HCT116 (cell line): ENCODE measurements around the gene THADA. TPM values are rescaled to one million over a fixed set of nuclear protein-coding genes. Genes with fewer than 3 reads are reported as not detected.

ENCODE experiments used
- ATAC-seq: fragments of 200-7000 bp; cut with Tn5 transposase; 2 replicates; pipeline ENCODE4 v1.9.1; 2020; ENCODE audit warnings: mild to moderate bottlenecking, moderate library complexity
- BruUV-seq: library from RNA; stranded (reverse); fragments of 400-500 nt; replicated peaks from 2 replicates; lab custom pipeline; 2021; lab: Mats Ljungman, UMichigan
- CTCF ChIA-PET: fragments of 300-600 bp; sonication (Branson Sonifier 250); formaldehyde crosslinking; loops from one replicate; lab custom pipeline; 2021; ENCODE audit warnings: antibody characterized with exemption; lab: Charles Lee
- POLR2A ChIA-PET: fragments of 300-600, 350-600 bp; sonication (Branson Sonifier 250); formaldehyde crosslinking; loops from one replicate; lab custom pipeline; 2021; ENCODE audit warnings: antibody characterized with exemption; lab: Charles Lee
- RAD21 ChIA-PET, 2 experiments: fragments of 300-600 bp; sonication (Branson Sonifier 250); formaldehyde crosslinking; loops; one replicate each; lab custom pipeline; 2023; ENCODE audit warnings: low total read pairs in 2 of 2; ENCODE audit not compliant: uncharacterized antibody in 2 of 2, unreplicated experiment in 2 of 2, low non-redundant PET in 1 of 2; lab: Charles Lee
- DNase-seq: peaks from one replicate; pipeline ENCODE4 v3.0.0-alpha.2; 2010; ENCODE audit warnings: low read depth, low spot score
- H2AFZ ChIP-seq: fragments of 200-600 bp; shearing (Covaris generic), sonication (generic); 2 replicates; pipeline ENCODE4 v1.6.1; 2017; ENCODE audit warnings: low read depth, mixed run types, mixed read lengths, antibody characterized with exemption, low read length; ENCODE audit not compliant: poor library complexity, severe bottlenecking
- H3K27ac ChIP-seq: 2 replicates; pipeline ENCODE4 v1.5.1; 2012; ENCODE audit warnings: low read depth, low read length
- H3K27me3 ChIP-seq: fragments of 200-600 bp; sonication (generic); 2 replicates; pipeline ENCODE4 v1.6.1; 2016; ENCODE audit warnings: mixed run types, low read length, mixed read lengths; ENCODE audit not compliant: insufficient read depth
- H3K36me3 ChIP-seq, 2 experiments: fragments of 200-500 bp in 1 of 2; fragments of 200-600 bp in 1 of 2; sonication (Bioruptor generic) in 1 of 2; sonication (generic) in 1 of 2; 2 replicates each; pipeline versions ENCODE4 v1.5.1 to v1.6.1; 2014 to 2016; ENCODE audit warnings: low read length in 2 of 2, inconsistent platforms in 1 of 2, mixed read lengths in 1 of 2, mixed run types in 1 of 2; ENCODE audit not compliant: insufficient read depth in 2 of 2, control insufficient read depth in 1 of 2
- H3K4me1 ChIP-seq, 2 experiments: fragments of 200-600 bp in 1 of 2; sonication (generic) in 1 of 2; 2 replicates each; pipeline versions ENCODE4 v1.5.1 to v1.6.1; 2012 to 2017; ENCODE audit warnings: low read length in 2 of 2, inconsistent platforms in 1 of 2, mild to moderate bottlenecking in 1 of 2, mixed read lengths in 1 of 2, mixed run types in 1 of 2, moderate library complexity in 1 of 2; ENCODE audit not compliant: insufficient read depth in 2 of 2, control insufficient read depth in 1 of 2
- H3K4me2 ChIP-seq: fragments of 200-600 bp; sonication (generic); 2 replicates; pipeline ENCODE4 v1.6.1; 2017; ENCODE audit warnings: mixed run types, low read length, mixed read lengths
- H3K4me3 ChIP-seq, 2 experiments: fragments of 200-600 bp in 1 of 2; sonication (generic) in 1 of 2; replicated peaks in 1 of 2; 2 replicates each; pipeline ENCODE4 v1.5.1; 2011 to 2016; ENCODE audit warnings: low read length in 2 of 2, control low read depth in 1 of 2, low read depth in 1 of 2, mild to moderate bottlenecking in 1 of 2, mixed read lengths in 1 of 2, mixed run types in 1 of 2
- H3K79me2 ChIP-seq: fragments of 200-600 bp; sonication (generic); 2 replicates; pipeline ENCODE4 v1.6.1; 2017; ENCODE audit warnings: mild to moderate bottlenecking, mixed run types, low read length, moderate library complexity, mixed read lengths; ENCODE audit not compliant: insufficient read depth
- H3K9ac ChIP-seq: fragments of 200-600 bp; sonication (generic); 2 replicates; pipeline ENCODE4 v1.6.1; 2016; ENCODE audit warnings: low read length, mixed read lengths
- H3K9me2 ChIP-seq: fragments of 200-600 bp; sonication (generic), shearing (Covaris generic); 2 replicates; pipeline ENCODE4 v1.6.1; 2017; ENCODE audit warnings: mixed run types, mild to moderate bottlenecking, moderate library complexity; ENCODE audit not compliant: insufficient read depth
- H3K9me3 ChIP-seq, 2 experiments: fragments of 200-500 bp in 1 of 2; fragments of 200-600 bp in 1 of 2; sonication (Bioruptor generic) in 1 of 2; sonication (generic) in 1 of 2; 2 replicates each; pipeline ENCODE4 v1.6.1; 2014 to 2017; ENCODE audit warnings: low read length in 2 of 2, mixed read lengths in 2 of 2, inconsistent platforms in 1 of 2, low read depth in 1 of 2, mild to moderate bottlenecking in 1 of 2, mixed run types in 1 of 2, moderate library complexity in 1 of 2; ENCODE audit not compliant: control insufficient read depth in 1 of 2, insufficient read depth in 1 of 2
- H4K20me1 ChIP-seq: fragments of 200-600 bp; sonication (generic), shearing (Covaris generic); 2 replicates; pipeline ENCODE4 v1.6.1; 2017; ENCODE audit warnings: mixed run types, mild to moderate bottlenecking, moderate library complexity; ENCODE audit not compliant: insufficient read depth
- CBX3 ChIP-seq: IDR thresholded peaks from 2 replicates; pipeline ENCODE4 v1.6.1; 2012; ENCODE audit warnings: low read depth
- CEBPB ChIP-seq: IDR thresholded peaks from 2 replicates; pipeline ENCODE4 v1.6.1; 2012; ENCODE audit warnings: low read depth
- CTCF ChIP-seq, 3 experiments: fragments of 200-600 bp in 1 of 3; sonication (generic) in 1 of 3; IDR thresholded peaks in 2 of 3; conservative IDR thresholded peaks in 1 of 3; 2 replicates each; pipeline ENCODE4 v1.5.1; 2012 to 2017; ENCODE audit warnings: low read depth in 2 of 3, low read length in 2 of 3, antibody characterized with exemption in 1 of 3, borderline replicate concordance in 1 of 3, control low read depth in 1 of 3, mild to moderate bottlenecking in 1 of 3, mixed read lengths in 1 of 3, mixed run types in 1 of 3, moderate library complexity in 1 of 3; ENCODE audit not compliant: insufficient read depth in 1 of 3
- EGR1 ChIP-seq: IDR thresholded peaks from 2 replicates; pipeline ENCODE4 v1.6.1; 2012; ENCODE audit warnings: low read depth
- ELF1 ChIP-seq: IDR thresholded peaks from 2 replicates; pipeline ENCODE4 v1.6.1; 2012; ENCODE audit warnings: low read depth, borderline replicate concordance
- EZH2 ChIP-seq: fragments of 200-600 bp; sonication (generic); IDR thresholded peaks from 2 replicates; pipeline ENCODE4 v1.6.1; 2017; ENCODE audit warnings: antibody characterized with exemption, mixed run types
- EZH2phosphoT487 ChIP-seq: fragments of 200-600 bp; IDR thresholded peaks from 2 replicates; pipeline ENCODE4 v1.6.1; 2018; ENCODE audit warnings: antibody characterized with exemption, borderline replicate concordance
- FOSL1 ChIP-seq: IDR thresholded peaks from 2 replicates; pipeline ENCODE4 v1.6.1; 2012; ENCODE audit warnings: low read depth
- JUND ChIP-seq: IDR thresholded peaks from 2 replicates; pipeline ENCODE4 v1.6.1; 2012
- POLR2A ChIP-seq: IDR thresholded peaks from 2 replicates; pipeline ENCODE4 v1.7.0; 2011; ENCODE audit warnings: borderline replicate concordance; ENCODE audit not compliant: insufficient read depth, insufficient read length; ENCODE audit errors: extremely low read depth
- POLR2AphosphoS5 ChIP-seq: IDR thresholded peaks from 2 replicates; pipeline ENCODE4 v1.6.1; 2011; ENCODE audit warnings: mild to moderate bottlenecking, low read depth, low read length, moderate library complexity
- SIN3A ChIP-seq: IDR thresholded peaks from 2 replicates; pipeline ENCODE4 v1.6.1; 2012; ENCODE audit warnings: low read depth
- SP1 ChIP-seq: IDR thresholded peaks from 2 replicates; pipeline ENCODE4 v1.6.1; 2012; ENCODE audit warnings: low read depth
- TCF7L2 ChIP-seq: IDR thresholded peaks from 2 replicates; pipeline ENCODE4 v1.7.0; 2011; ENCODE audit warnings: borderline replicate concordance, inconsistent platforms; ENCODE audit not compliant: insufficient read depth, insufficient read length; ENCODE audit errors: extremely low read depth
- YY1 ChIP-seq: IDR thresholded peaks from 2 replicates; pipeline ENCODE4 v1.6.1; 2011; ENCODE audit warnings: low read length, low read depth, moderate library complexity, mild to moderate bottlenecking; ENCODE audit not compliant: insufficient replicate concordance; ENCODE audit errors: extremely low read depth
- ZNF274 ChIP-seq: fragments of 200-500 bp; sonication (Bioruptor generic); IDR thresholded peaks from 2 replicates; pipeline ENCODE4 v1.6.1; 2014; ENCODE audit warnings: mild to moderate bottlenecking, low read depth, low read length, inconsistent platforms
- intact Hi-C: fragments of 100-400 bp; cut with micrococcal nuclease; formaldehyde crosslinking; loops from 2 replicates; pipeline ENCODE4 v1.10.0; 2022
- total RNA-seq: library from RNA; stranded (reverse); gene quantifications from one replicate; pipeline ENCODE4 v1.2.1, GENCODE V29; 2021; ENCODE audit not compliant: unreplicated experiment
- TF ChIP-seq, protein P1 (sequence below): IDR thresholded peaks from 2 replicates; pipeline ENCODE4 v1.6.1; 2011; ENCODE audit warnings: mild to moderate bottlenecking, low read length, moderate library complexity; ENCODE audit not compliant: insufficient replicate concordance; ENCODE audit errors: extremely low read depth

The THADA gene
- total RNA-seq, 1 experiment from 2014 or later, result 30.7 TPM

DNA sequence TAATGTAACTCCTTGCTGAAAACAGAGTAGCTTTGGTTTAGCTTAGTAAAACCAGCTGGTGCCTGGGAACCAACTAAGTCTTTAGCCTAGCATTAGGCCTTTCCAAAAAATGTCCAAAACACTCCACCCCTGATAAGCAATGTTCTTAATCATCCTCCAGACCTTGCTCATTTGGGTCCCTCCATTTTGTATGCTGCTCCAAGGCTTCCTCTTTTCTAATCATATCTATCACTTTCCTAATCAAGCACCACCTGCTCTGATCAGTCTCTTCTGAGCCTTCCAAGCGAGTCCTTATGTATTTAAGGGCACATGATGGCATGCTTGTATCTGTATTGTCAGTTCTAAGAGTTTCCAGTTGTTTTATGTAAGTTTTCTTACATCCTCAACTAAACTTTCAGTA lies 23.6 kb downstream of the THADA start (continued):
- TF ChIP-seq, protein P1, sequence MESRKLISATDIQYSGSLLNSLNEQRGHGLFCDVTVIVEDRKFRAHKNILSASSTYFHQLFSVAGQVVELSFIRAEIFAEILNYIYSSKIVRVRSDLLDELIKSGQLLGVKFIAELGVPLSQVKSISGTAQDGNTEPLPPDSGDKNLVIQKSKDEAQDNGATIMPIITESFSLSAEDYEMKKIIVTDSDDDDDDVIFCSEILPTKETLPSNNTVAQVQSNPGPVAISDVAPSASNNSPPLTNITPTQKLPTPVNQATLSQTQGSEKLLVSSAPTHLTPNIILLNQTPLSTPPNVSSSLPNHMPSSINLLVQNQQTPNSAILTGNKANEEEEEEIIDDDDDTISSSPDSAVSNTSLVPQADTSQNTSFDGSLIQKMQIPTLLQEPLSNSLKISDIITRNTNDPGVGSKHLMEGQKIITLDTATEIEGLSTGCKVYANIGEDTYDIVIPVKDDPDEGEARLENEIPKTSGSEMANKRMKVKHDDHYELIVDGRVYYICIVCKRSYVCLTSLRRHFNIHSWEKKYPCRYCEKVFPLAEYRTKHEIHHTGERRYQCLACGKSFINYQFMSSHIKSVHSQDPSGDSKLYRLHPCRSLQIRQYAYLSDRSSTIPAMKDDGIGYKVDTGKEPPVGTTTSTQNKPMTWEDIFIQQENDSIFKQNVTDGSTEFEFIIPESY, result no peak
- TF ChIP-seq YY1 (no peak), ZNF274 (no peak), POLR2AphosphoS5 (no peak), EZH2phosphoT487 (no peak)
- TF ChIP-seq, all 23 proteins: peak for 0

DNA sequence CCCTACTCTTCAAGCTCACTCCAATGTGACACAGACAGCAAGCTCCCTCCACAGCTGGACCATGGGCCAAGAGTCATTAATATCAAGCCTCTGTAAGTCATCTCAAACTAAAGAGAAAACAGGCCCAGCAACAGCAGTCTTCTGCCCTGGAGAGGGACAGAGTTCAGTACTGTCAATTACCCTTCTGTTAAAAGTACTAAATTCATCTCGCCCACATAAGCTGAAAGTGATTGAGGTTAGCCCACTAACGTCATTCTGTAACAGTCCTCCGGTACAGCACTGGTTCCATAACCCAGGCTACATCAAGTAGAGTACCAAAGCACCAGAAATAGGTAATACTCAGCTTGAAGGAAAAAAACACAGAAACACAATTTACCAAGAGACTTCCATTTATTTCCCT lies 25.9 kb downstream of the THADA start:
- H3K9me2 ChIP-seq, result no peaks in the 10 kb centered on the region
- no peaks in the 10 kb centered on the region for H3K9me3 ChIP-seq
- ATAC-seq (no peak), DNase-seq (no peak)
- TF ChIP-seq CTCF (IDR thresholded peaks at IDR 0.05 in 2 of 3, conservative IDR thresholded peaks at IDR 0.05 in 1 of 3; ENCODE audit: borderline replicate concordance in 1 of 3, insufficient read depth in 1 of 3, low read depth in 2 of 3, low read length in 2 of 3) (no peak), EZH2 (no peak), TCF7L2 (no peak), JUND (no peak), YY1 (no peak), FOSL1 (no peak), EZH2phosphoT487 (no peak), CEBPB (no peak), SIN3A (no peak), ELF1 (no peak), POLR2AphosphoS5 (no peak), SP1 (no peak), POLR2A (no peak), EGR1 (no peak), CBX3 (no peak), ZNF274 (no peak)
- TF ChIP-seq, protein P1, result no peak
- no peak overlapping the region for H3K4me2 ChIP-seq
- H3K4me3 ChIP-seq, result no peak overlapping the region
- H4K20me1 ChIP-seq, result no peaks in the 10 kb centered on the region
- ChIA-PET POLR2A (no interaction called here), RAD21 (no interaction called here), CTCF (no interaction called here)
- H3K9ac ChIP-seq, result no peak overlapping the region
- H3K36me3 ChIP-seq, result peaks cover 20% of the 10 kb centered on the region in 2 experiments; a peak in 3 of 4 replicates
- H2AFZ ChIP-seq, result no peak overlapping the region
- no TSS peak for BruUV-seq
- no peak overlapping the region for H3K27ac ChIP-seq
- no peaks in the 10 kb centered on the region for H3K79me2 ChIP-seq
- H3K27me3 ChIP-seq, result no peaks in the 10 kb centered on the region
- intact Hi-C loops, result no loop called here
- H3K4me1 ChIP-seq, result no peaks in the 10 kb centered on the region
